ENCODE results near the gene PAX8. TPM values are rescaled to one million over a fixed set of nuclear protein-coding genes. Genes with fewer than 3 reads are reported as not detected.

PAX8 gene
- polyA plus RNA-seq, 1 of the 3 experiments (the other 2 are of a cell fraction) = 0.23 TPM

- no peaks in the 10 kb centered on the region for H3K36me3 ChIP-seq (replicated peaks in 1 of 2; ENCODE audit: control insufficient read depth in 1 of 2, insufficient read depth in 2 of 2, low read length in 1 of 2)
- H3K4me3 ChIP-seq (ENCODE audit: low read depth in 2 of 2, low read length in 1 of 2) = no peak overlapping the region
- DNase-seq = no peak
- H3K9me2 ChIP-seq = no peaks in the 10 kb centered on the region
- 47% methylated on average over 1 of the region's 1 CpG for WGBS (ENCODE audit: low lambda C conversion rate)
- ChIA-PET CTCF (interaction anchor here (1.1 kb wide), 1 partner anchor 90 kb away, joined by 3 read pairs; no protein-coding TSS in a partner anchor), POLR2A (no interaction called here)
- no peaks in the 10 kb centered on the region for H3F3A ChIP-seq (replicated peaks; ENCODE audit: insufficient read depth)
- H3K9me3 ChIP-seq = no peaks in the 10 kb centered on the region
- H2AFZ ChIP-seq (ENCODE audit: low read depth) = no peak overlapping the region
- no peak overlapping the region for H3K27ac ChIP-seq (ENCODE audit: low read depth in 2 of 2, low read length in 1 of 2)
- no peaks in the 10 kb centered on the region for H4K20me1 ChIP-seq (ENCODE audit: insufficient read depth)
- H3K79me2 ChIP-seq (ENCODE audit: insufficient read depth) = no peaks in the 10 kb centered on the region
- H3K9ac ChIP-seq = no peak overlapping the region
- H3K4me2 ChIP-seq = no peak overlapping the region
- H3K4me1 ChIP-seq (ENCODE audit: control insufficient read depth in 1 of 2, insufficient read depth in 2 of 2, low read depth in 1 of 2, low read length in 1 of 2) = peaks cover 0 to 4% of the 10 kb centered on the region in 2 experiments; a peak in 2 of 4 replicates
- no peak for TF ChIP-seq FOSL2 (IDR thresholded peaks at IDR 0.05; ENCODE audit: borderline replicate concordance, low read depth)
- TF ChIP-seq USF1 (IDR thresholded peaks at IDR 0.05; ENCODE audit: borderline replicate concordance, low read depth) = no peak
- TF ChIP-seq NFIC (IDR thresholded peaks at IDR 0.05; ENCODE audit: borderline replicate concordance) = no peak
- TF ChIP-seq CHD2 (IDR thresholded peaks at IDR 0.05; ENCODE audit: low read length, partially characterized antibody) = no peak
- no peak for TF ChIP-seq USF2 (IDR thresholded peaks at IDR 0.05; ENCODE audit: borderline replicate concordance, low read depth, low read length)
- TF ChIP-seq RAD21 (IDR thresholded peaks at IDR 0.05; ENCODE audit: low read length) = no peak
- no peak for TF ChIP-seq RFX5 (IDR thresholded peaks at IDR 0.05; ENCODE audit: low read length)
- no peak for TF ChIP-seq MXI1 (IDR thresholded peaks at IDR 0.05; ENCODE audit: low read depth, low read length)
- no peak for TF ChIP-seq RCOR1 (IDR thresholded peaks at IDR 0.05; ENCODE audit: low read length)
- no peak for TF ChIP-seq FOXM1 (IDR thresholded peaks at IDR 0.05; ENCODE audit: low read depth)
- no peak for TF ChIP-seq FOXJ3 (CRISPR knock-in tag; IDR thresholded peaks at IDR 0.05)
- no peak for TF ChIP-seq ZBTB33 (IDR thresholded peaks at IDR 0.05; ENCODE audit: borderline replicate concordance, low read depth)
- no peak for TF ChIP-seq JUND (IDR thresholded peaks at IDR 0.05)
- TF ChIP-seq EZH2phosphoT487 (IDR thresholded peaks at IDR 0.05; ENCODE audit: borderline replicate concordance, low read depth) = no peak
- no peak for TF ChIP-seq MEF2A (IDR thresholded peaks at IDR 0.05; ENCODE audit: borderline replicate concordance, low read depth)
- H3K27me3 ChIP-seq (ENCODE audit: insufficient read depth) = no peaks in the 10 kb centered on the region
Observed at GRCh38 chr2:113228351-113228750, 50.4 kb downstream of the PAX8 start.

- no peaks in the 10 kb centered on the region for H4K20me1 ChIP-seq (ENCODE audit: insufficient read depth)
- 83% methylated on average over 2 of the region's 3 CpGs for WGBS (ENCODE audit: low lambda C conversion rate)
- no peak overlapping the region for H3K27ac ChIP-seq (ENCODE audit: low read depth in 2 of 2, low read length in 1 of 2)
- no peak overlapping the region for H2AFZ ChIP-seq (ENCODE audit: low read depth)
- DNase-seq = no peak
- no peaks in the 10 kb centered on the region for H3K36me3 ChIP-seq (replicated peaks in 1 of 2; ENCODE audit: control insufficient read depth in 1 of 2, insufficient read depth in 2 of 2, low read length in 1 of 2)
- CTCF ChIA-PET = interaction anchor here (0.7 to 1.4 kb wide), 4 partner anchors 10 to 90 kb away, joined by 3 to 4 read pairs (median 4); no protein-coding TSS in a partner anchor
- H3K9me2 ChIP-seq = no peaks in the 10 kb centered on the region
- no peaks in the 10 kb centered on the region for H3F3A ChIP-seq (replicated peaks; ENCODE audit: insufficient read depth)
- H3K4me3 ChIP-seq (ENCODE audit: low read depth in 2 of 2, low read length in 1 of 2) = no peak overlapping the region
- no peaks in the 10 kb centered on the region for H3K79me2 ChIP-seq (ENCODE audit: insufficient read depth)
- no peaks in the 10 kb centered on the region for H3K27me3 ChIP-seq (ENCODE audit: insufficient read depth)
- no peak for TF ChIP-seq MEF2A (IDR thresholded peaks at IDR 0.05; ENCODE audit: borderline replicate concordance, low read depth)
- H3K4me2 ChIP-seq = no peak overlapping the region
- no peaks in the 10 kb centered on the region for H3K9me3 ChIP-seq
- H3K4me1 ChIP-seq (ENCODE audit: control insufficient read depth in 1 of 2, insufficient read depth in 2 of 2, low read depth in 1 of 2, low read length in 1 of 2) = peaks cover 0 to 4% of the 10 kb centered on the region in 2 experiments; a peak in 2 of 4 replicates
- H3K9ac ChIP-seq = no peak overlapping the region
- POLR2A ChIA-PET = no interaction called here
Observed at GRCh38 chr2:113227698-113228097, 51.0 kb downstream of the PAX8 start.
